ENCODE results near the gene LCNL1. TPM values are rescaled to one million over a fixed set of nuclear protein-coding genes. Genes with fewer than 3 reads are reported as not detected.
A peak's percentile ranks its signal among the peaks of the same experiment; 100 is the strongest.

Gene LCNL1
- total RNA-seq, 1 donor = 0.10 TPM

DNA sequence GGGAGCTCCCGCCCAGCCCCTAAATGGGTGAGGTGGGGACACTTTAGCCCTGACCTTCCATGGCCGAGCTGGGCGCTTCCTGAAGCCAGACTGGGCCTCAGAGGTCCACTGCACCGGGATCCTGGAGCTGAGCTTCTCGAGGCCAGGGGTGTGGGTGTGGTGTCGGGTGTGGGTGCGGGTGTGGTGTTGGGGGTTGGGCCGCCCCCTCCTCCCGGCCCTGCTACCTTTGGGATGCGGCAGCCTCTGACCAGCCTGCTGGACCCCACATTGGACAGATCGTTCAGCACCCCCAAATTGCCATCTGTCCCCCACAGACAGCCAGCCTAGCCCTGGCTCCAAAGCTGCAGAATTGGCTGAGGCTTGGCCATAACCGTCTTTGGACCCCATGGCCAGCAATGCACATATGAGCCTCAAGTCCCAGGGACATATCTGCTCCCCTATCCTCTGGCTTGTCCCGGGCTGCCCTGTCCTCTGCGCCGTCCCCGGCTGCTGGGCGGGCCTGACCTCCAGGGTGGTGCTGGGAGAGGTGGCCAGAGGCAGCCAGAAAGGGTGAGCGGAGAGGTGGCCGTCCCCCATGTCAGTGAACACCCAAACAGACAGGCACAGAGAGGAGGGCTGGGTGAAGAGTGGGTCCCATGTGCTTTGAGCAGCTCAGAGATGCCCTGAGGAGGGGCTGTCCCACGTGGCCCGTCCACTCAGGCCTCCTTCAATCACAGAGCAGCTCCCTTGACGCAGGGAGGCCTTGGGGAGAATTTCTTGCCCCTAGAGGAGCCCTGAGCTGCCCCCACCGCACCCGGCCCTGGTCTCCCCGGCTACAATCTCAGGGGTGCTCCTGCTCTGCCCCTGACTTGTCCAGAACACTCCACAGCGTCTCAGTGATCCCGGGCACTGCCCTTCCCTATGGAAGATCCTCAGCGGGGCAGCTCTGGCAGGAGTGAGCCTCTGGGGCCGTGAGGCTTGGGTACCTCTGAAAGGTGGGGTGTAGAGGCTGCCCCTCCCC lies 8.9 kb upstream of the LCNL1 start:
- H3K4me1 ChIP-seq (ENCODE audit: insufficient read depth, low read length) = peaks cover 35% of the 10 kb centered on the region
- no peak overlapping the region for H3K4me3 ChIP-seq (ENCODE audit: low read length)

DNA sequence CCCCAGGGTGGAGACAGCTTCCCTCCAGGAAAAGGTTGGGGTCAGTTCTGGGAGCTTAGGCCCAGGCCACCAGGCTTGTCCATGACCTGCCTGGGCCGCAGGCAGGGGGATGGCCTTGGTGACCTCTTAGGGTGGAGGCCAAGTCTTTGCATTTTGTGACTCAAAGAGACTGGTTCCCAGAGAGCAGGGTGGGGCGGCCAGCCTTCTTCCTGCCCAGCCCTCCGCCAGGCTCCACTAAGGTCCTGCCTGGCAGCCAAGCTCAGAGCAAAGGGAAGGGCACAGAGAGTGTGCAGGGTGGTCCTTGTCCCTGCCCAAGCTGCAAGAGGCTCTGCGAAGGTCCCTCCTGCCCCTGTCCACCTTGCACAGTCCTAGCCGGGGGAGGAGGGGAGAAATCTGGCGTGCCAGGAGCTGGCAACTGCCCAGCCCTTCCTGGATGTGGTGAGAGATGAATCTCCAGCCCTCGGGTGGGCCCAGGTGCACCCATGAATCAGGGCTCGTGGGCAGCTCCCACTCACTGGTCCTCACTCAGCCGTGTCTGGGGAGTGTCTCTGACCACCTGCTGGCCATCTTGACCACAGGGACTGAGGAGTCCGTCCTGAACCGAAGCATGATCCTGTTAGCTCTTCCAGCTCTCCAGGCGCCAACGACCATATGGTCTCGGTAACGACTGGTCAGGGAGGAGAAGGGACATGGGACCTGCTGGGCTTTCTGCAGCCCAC lies 7.8 kb upstream of the LCNL1 start:
- Histone ChIP-seq H3K27me3 (ENCODE audit: insufficient read depth, low read length) (no peaks in the 10 kb centered on the region), H3K4me3 (ENCODE audit: low read length) (no peak overlapping the region), H3K9me3 (ENCODE audit: low read depth, low read length) (no peaks in the 10 kb centered on the region), H3K4me1 (ENCODE audit: insufficient read depth, low read length) (peaks cover 35% of the 10 kb centered on the region)

More for the DNA sequence above, 8.9 kb upstream of the LCNL1 start:
- H3K9me3 ChIP-seq (ENCODE audit: low read depth, low read length) = no peaks in the 10 kb centered on the region
- H3K27me3 ChIP-seq (ENCODE audit: insufficient read depth, low read length) = no peaks in the 10 kb centered on the region

DNA sequence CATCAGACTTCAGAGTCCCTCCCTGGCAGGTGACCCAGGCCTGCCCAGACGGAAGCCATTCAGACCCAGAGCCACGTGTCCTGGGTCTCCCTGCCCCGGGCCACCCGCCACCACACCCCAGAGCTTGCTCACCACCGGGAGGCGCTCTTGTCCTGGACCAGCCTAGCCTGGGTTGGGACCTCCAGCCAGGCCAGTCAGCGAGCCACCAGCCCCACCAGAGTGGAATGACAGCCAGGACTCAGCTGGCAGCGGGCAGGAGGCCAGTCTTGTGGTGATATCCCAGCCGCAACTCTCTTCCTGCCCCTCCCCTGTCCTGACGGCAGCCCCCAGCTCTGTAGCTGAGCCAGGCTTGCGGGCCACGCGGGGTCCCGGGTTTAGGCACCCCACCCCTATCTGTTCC lies 7.1 kb upstream of the LCNL1 start:
- Histone ChIP-seq H3K27me3 (ENCODE audit: insufficient read depth, low read length) (no peaks in the 10 kb centered on the region), H3K4me1 (ENCODE audit: insufficient read depth, low read length) (peaks cover 35% of the 10 kb centered on the region), H3K4me3 (ENCODE audit: low read length) (no peak overlapping the region), H3K9me3 (ENCODE audit: low read depth, low read length) (no peaks in the 10 kb centered on the region)

DNA sequence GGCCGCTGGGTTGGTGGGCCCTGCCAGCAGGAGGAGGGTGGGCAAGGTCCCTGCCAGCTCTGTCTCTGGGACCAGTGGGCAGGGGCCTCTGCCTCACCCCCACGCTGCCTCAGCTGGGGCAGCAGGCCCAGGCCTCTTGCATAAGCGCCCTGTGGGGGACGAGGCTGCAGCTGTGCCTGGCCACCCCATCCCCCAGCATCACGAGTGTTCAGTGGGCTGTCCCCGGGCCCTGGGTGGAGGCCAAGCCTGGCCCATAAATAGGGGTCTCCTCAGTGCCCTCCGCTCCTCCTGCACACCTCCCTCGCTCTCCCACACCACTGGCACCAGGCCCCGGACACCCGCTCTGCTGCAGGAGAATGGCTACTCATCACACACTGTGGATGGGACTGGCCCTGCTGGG lies 5.6 kb upstream of the LCNL1 start, which contains the start of gene PTGDS:
TSS of gene PTGDS (plus strand) at position 282 of the 400 bp plus-strand sequence. CDS start at position 357, 75 bp downstream.
- peak within 1 kb of the TSS; percentile 12 for H3K4me3 ChIP-seq (ENCODE audit: low read length)
- peaks cover 35% of the 10 kb centered on the region for H3K4me1 ChIP-seq (ENCODE audit: insufficient read depth, low read length)
- H3K27me3 ChIP-seq (ENCODE audit: insufficient read depth, low read length) = no peaks in the 10 kb centered on the region
- H3K9me3 ChIP-seq (ENCODE audit: low read depth, low read length) = no peaks in the 10 kb centered on the region

DNA sequence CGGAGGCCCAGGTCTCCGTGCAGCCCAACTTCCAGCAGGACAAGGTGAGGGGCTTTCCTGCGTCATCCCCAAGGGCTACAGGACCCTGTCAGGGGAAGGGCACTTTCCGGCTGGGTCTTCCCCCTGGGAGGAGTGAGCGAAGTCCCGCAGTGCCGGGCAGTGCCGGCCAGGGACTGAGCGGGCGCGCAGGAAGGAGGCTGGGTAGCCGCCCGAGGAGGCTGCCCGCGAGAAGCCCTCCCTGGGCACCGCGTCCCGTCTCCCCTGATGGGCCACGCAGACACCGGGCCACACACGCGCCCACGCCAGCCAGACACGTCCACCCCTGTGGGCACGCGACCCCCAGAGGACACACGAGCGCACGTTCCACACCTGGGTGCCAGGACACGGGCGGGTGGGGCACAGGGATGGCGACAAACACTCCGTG lies 5.1 kb upstream of the LCNL1 start:
- Histone ChIP-seq H3K27me3 (ENCODE audit: insufficient read depth, low read length) (no peaks in the 10 kb centered on the region), H3K9me3 (ENCODE audit: low read depth, low read length) (no peaks in the 10 kb centered on the region), H3K4me3 (ENCODE audit: low read length) (peak overlapping the region; percentile 12), H3K4me1 (ENCODE audit: insufficient read depth, low read length) (peaks cover 35% of the 10 kb centered on the region)

DNA sequence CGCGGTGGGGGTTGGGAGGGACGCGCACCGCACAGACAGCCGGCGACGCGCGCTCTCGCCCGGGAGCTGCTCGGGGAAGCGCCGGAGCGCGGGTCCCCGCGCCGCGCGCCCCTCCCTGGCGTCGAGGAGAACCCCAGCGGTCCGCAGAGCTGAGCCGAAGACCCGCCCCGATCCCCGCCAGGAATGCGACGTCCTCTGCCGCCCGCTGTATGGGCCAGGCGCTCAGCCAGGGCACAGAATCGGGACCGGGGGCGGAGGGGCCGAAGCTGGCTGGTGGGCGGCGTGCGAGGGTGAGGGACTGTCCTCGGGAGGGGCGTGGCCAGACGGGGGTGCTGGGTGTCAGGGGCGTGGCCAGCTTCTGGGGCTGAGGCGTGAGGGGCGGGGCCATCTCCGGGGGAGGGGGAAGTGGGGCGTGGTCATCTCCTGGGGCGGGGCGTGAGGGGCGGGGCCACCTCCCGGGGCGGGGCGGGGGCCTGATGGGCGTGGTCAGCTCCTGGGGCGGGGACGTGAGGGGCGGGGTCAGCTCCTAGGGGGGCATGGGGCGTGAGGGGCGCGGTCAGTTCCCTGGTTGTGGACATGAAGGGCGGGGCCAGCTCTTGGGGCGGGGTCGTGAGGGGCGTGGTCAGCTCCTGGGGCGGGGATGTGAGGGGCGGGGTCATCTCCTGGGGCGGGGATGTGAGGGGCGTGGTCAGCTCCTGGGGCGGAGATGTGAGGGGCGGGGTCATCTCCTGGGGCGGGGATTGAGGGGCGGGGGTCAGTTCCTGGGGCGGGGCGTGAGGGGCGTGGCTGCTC lies 4.5 kb upstream of the LCNL1 start:
- Histone ChIP-seq H3K4me1 (ENCODE audit: insufficient read depth, low read length) (peaks cover 35% of the 10 kb centered on the region), H3K4me3 (ENCODE audit: low read length) (peak overlapping the region; percentile 12), H3K27me3 (ENCODE audit: insufficient read depth, low read length) (no peaks in the 10 kb centered on the region), H3K9me3 (ENCODE audit: low read depth, low read length) (no peaks in the 10 kb centered on the region)

DNA sequence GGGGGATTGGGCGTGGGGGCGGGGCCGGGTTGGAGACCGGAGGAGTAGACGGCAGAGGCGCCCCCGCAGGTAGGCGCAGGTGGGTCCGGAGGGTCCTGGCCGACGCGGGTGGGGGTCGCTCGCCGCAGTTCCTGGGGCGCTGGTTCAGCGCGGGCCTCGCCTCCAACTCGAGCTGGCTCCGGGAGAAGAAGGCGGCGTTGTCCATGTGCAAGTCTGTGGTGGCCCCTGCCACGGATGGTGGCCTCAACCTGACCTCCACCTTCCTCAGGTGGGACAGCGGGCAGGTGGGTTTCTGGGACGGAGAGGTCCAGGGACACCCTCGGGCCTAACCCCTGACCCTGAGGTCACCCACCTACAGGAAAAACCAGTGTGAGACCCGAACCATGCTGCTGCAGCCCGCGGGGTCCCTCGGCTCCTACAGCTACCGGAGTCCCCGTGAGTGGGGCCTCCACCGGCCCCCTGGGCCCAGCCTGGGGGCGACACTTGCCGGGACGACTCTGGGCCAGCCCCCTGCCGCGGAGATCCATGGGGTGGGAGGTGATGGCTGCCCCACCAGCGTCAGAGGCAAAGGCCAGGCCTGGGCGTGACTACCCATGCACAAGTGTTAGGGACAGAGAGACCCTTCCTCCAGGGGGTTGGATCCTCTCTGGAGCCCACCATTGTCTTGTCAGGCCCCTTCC lies 3.8 kb upstream of the LCNL1 start:
- no peaks in the 10 kb centered on the region for H3K9me3 ChIP-seq (ENCODE audit: low read depth, low read length)
- H3K4me3 ChIP-seq (ENCODE audit: low read length) = no peak overlapping the region
- H3K4me1 ChIP-seq (ENCODE audit: insufficient read depth, low read length) = peaks cover 31% of the 10 kb centered on the region
- peaks cover 5% of the 10 kb centered on the region for H3K27me3 ChIP-seq (ENCODE audit: insufficient read depth, low read length)

DNA sequence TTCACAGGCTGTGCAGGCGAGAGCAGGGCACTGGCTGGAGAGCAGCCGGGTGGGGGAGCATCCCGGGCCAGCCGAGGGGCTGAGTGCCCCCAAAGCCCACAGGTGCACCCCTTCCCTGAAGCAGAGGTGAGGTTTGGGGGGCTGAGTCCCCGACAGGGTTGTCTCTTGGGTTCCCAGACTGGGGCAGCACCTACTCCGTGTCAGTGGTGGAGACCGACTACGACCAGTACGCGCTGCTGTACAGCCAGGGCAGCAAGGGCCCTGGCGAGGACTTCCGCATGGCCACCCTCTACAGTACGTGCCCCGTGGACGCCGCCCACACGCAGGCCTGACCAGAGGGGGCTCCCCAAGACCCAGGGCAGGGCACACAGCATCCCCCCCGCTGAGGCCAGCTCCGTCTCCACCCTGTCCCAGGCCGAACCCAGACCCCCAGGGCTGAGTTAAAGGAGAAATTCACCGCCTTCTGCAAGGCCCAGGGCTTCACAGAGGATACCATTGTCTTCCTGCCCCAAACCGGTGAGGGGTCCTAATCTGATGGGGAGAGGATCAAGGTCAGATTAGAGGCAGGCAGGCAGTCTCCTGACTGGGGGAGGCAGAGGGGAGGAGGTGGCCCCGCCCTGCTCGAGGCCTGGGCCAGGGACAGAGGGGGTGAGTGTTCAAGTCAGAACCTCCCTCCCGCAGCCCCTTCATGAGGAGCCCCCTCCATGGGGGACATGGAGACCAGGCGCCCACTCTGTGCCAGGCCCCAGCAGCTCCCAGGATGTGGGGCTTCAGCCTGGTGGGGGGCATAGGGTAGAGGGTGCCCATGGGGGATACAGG lies 2.8 kb upstream of the LCNL1 start:
- Histone ChIP-seq H3K27me3 (ENCODE audit: insufficient read depth, low read length) (peaks cover 12% of the 10 kb centered on the region), H3K4me1 (ENCODE audit: insufficient read depth, low read length) (peaks cover 22% of the 10 kb centered on the region), H3K9me3 (ENCODE audit: low read depth, low read length) (no peaks in the 10 kb centered on the region), H3K4me3 (ENCODE audit: low read length) (no peak overlapping the region)

DNA sequence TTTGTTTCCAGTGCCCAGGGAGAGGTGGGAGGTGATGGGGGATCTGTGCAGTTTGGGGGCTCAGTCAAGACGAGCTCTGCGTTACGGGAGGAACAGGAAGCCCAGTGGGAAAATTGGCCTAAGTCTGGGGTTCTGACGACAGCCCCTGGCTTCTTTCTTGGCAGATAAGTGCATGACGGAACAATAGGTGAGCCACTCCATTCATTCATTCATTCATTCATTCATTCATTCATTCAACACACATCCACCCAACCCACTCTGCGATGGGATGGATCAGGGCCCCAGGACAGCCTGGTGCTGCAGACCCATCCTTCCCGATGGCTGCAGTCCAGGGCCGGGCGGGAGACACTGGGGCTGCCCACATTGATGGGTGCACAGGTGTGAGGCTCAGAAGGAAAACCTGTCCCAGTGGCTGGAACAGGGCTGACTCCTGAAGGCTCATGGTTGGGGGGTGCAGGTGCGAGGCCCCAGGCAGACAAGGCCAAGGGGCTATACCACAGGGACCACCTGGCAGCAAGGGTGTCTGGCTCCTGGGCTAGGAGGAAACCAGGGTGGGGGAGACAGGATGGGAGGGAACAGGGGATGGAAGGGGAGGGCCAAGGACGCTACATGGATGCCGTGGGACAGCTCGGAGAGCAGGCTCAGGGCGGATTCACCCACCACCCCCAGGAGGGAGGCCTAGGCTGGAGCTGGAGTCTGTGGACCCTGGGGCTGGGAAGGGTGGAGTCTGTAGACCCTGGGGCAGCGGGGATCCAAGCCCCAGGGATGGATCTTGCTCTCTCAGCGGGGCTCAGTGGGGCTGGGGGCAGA lies 1.9 kb upstream of the LCNL1 start:
- peaks cover 13% of the 10 kb centered on the region for H3K4me1 ChIP-seq (ENCODE audit: insufficient read depth, low read length)
- H3K4me3 ChIP-seq (ENCODE audit: low read length) = no peak overlapping the region
- no peaks in the 10 kb centered on the region for H3K9me3 ChIP-seq (ENCODE audit: low read depth, low read length)
- H3K27me3 ChIP-seq (ENCODE audit: insufficient read depth, low read length) = peaks cover 14% of the 10 kb centered on the region

DNA sequence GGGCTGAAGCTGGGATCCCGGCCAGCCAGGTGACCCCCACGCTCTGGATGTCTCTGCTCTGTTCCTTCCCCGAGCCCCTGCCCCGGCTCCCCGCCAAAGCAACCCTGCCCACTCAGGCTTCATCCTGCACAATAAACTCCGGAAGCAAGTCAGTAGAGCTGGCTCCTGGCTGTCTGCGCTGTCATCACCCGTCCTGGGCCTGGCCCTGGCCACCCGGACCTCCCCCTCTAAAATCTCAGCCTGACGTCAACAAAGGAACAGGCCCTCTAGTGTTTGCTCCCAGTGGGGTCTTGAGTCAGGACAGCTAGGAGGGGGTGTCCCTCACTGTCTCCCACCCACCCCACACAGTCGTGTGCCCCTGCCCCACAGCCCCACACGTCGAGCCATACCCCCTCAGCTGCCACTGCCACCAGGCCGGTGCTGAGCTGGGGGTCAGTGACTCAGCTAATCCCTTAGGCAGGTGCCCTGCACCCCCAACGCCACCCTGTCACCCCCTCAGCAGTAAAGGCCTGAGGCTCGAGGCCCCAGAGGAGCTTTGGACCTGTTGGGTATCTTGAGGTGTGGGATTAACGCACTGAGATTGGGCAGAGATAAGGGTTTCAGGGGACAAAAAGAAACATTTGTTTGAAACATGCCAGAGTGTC lies 1.1 kb upstream of the LCNL1 start:
- no peaks in the 10 kb centered on the region for H3K9me3 ChIP-seq (ENCODE audit: low read depth, low read length)

DNA sequence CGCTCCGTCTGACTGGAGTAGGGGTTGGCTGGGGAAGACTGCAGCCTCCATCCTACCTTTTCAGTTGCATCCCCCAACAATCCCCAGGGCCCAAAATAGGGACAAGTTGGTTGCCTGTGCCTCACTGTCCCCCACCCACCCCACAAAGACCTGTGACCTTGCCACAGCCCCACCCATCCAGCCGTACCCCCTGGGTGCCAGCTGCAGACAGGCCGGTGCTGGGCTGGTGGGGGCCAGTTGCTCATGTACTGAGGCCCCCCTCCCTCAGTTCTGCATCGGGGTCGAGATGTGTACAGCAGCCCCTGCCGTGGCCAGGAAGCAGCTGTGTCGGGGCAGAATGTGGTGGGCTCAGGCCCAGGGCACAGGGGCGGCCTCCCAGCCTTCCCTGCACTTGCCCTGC lies 374 bp downstream of the LCNL1 start:
- H3K27me3 ChIP-seq (ENCODE audit: insufficient read depth, low read length) = peaks cover 16% of the 10 kb centered on the region
- no peak overlapping the region for H3K4me3 ChIP-seq (ENCODE audit: low read length)
- H3K9me3 ChIP-seq (ENCODE audit: low read depth, low read length) = no peaks in the 10 kb centered on the region
- H3K4me1 ChIP-seq (ENCODE audit: insufficient read depth, low read length) = peaks cover under 1% of the 10 kb centered on the region

More for the DNA sequence above, 1.1 kb upstream of the LCNL1 start:
- H3K27me3 ChIP-seq (ENCODE audit: insufficient read depth, low read length) = peaks cover 16% of the 10 kb centered on the region
- H3K4me1 ChIP-seq (ENCODE audit: insufficient read depth, low read length) = peaks cover 9% of the 10 kb centered on the region
- H3K4me3 ChIP-seq (ENCODE audit: low read length) = no peak overlapping the region

DNA sequence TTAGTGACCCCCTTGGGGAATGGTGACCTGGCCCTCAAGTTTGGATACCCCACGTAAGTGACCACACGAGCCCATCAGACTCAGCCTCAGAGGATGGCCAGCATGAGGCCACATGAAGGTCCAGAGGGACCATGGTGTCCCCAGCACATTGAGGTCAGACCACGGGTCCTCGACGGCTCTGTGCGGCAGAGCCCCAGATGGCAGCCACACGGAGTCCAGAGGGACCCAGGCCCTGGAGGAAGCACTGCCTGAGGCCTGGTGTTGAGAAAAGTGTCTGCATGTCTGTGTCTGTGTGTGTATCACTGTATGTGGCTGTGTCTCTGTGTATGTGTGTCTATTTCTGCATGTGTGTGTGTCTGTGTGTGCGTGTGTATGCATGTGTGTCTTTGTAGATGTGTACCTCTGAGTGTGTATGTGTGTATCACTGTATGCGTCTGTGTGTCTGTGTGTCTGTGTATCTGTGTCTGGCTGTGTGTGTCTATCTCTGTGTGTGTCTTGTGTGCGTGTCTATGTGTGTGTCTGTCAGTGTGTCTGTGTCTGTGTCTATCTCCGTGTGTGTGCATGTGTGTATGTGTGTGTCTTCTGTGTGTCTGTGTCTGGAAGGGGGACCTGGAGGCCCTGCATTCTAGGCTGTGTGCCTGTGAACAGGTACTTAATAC lies 992 bp downstream of the LCNL1 start:
- Histone ChIP-seq H3K4me1 (ENCODE audit: insufficient read depth, low read length) (no peaks in the 10 kb centered on the region), H3K4me3 (ENCODE audit: low read length) (no peak overlapping the region), H3K27me3 (ENCODE audit: insufficient read depth, low read length) (peaks cover 16% of the 10 kb centered on the region)

More for the DNA sequence above, 992 bp downstream of the LCNL1 start:
- H3K9me3 ChIP-seq (ENCODE audit: low read depth, low read length) = no peaks in the 10 kb centered on the region
